ENCODE data around the gene BRD3OS.

- TF ChIP-seq CTCF (IDR thresholded peaks at IDR 0.05; ENCODE audit: insufficient read depth, low read depth, low read length), result no peak
- no peak for TF ChIP-seq EZH2 (IDR thresholded peaks at IDR 0.05; ENCODE audit: insufficient read depth, low read length)
Measured at GRCh38 chr9:134066913-134067851, 41.9 kb downstream of the BRD3OS start.

Data from astrocyte (in vitro differentiated cells and primary cell).